Large intestine (tissue), 3 donors: ENCODE measurements around the gene MORN2. TPM values are rescaled to one million over a fixed set of nuclear protein-coding genes. Genes with fewer than 3 reads are reported as not detected.

Source experiments
- DNase-seq, 2 donors: peaks; one replicate each; pipeline versions ENCODE4 v3.0.0 to v3.0.0-alpha.2; 2013
- H3K27ac ChIP-seq: one replicate; pipeline ENCODE4 v1.5.1; 2013; ENCODE audit warnings: low read length
- H3K27me3 ChIP-seq: 2 replicates; pipeline ENCODE4 v1.6.1; 2013; ENCODE audit warnings: low read length; ENCODE audit not compliant: control insufficient read depth, insufficient read depth
- H3K36me3 ChIP-seq: 2 replicates; pipeline ENCODE4 v1.6.1; 2013; ENCODE audit warnings: low read length; ENCODE audit not compliant: control insufficient read depth, insufficient read depth
- H3K4me1 ChIP-seq: one replicate; pipeline ENCODE4 v1.6.1; 2013; ENCODE audit warnings: low read length; ENCODE audit not compliant: control insufficient read depth, insufficient read depth
- H3K4me3 ChIP-seq: one replicate; pipeline ENCODE4 v1.5.1; 2013; ENCODE audit warnings: low read length
- H3K9me3 ChIP-seq: one replicate; pipeline ENCODE4 v1.6.1; 2013; ENCODE audit warnings: mild to moderate bottlenecking, low read depth, low read length, moderate library complexity; ENCODE audit not compliant: control insufficient read depth
- WGBS: methylation state at CpG from one replicate; pipeline ENCODE4 v1.1.5; 2013; ENCODE audit warnings: low lambda C conversion rate; ENCODE audit not compliant: insufficient coverage; 5-methylcytosine and 5-hydroxymethylcytosine counted together
- polyA plus RNA-seq: library from polyadenylated mRNA; unstranded; fragments of 120-200 nt; gene quantifications from one replicate; pipeline ENCODE4 v1.2.1, GENCODE V29; 2013

Gene MORN2
- polyA plus RNA-seq, 1 donor = 16.6 TPM

GRCh38 chr2:38889045-38889444 lies 13.3 kb downstream of the MORN2 start:
- no peaks in the 10 kb centered on the region for H3K9me3 ChIP-seq
- H3K4me3 ChIP-seq = no peak overlapping the region
- H3K4me1 ChIP-seq = no peaks in the 10 kb centered on the region
- no peak overlapping the region for H3K27ac ChIP-seq
- no peaks in the 10 kb centered on the region for H3K27me3 ChIP-seq
- no peak for DNase-seq
- no peaks in the 10 kb centered on the region for H3K36me3 ChIP-seq

GRCh38 chr2:38889575-38889974 lies 13.8 kb downstream of the MORN2 start, which contains the start of gene ARHGEF33:
Gene ARHGEF33 (plus strand): TSS chr2:38889875. CDS start chr2:38919448, 29,573 bp downstream.
- Histone ChIP-seq H3K4me3 (no peak within 1 kb of the TSS), H3K4me1 (no peaks in the 10 kb centered on the region), H3K27me3 (no peaks in the 10 kb centered on the region), H3K9me3 (no peaks in the 10 kb centered on the region), H3K27ac (no peak within 1 kb of the TSS), H3K36me3 (no peaks in the 10 kb centered on the region)
- no CpG with 5 or more reads among the region's 3 CpGs for WGBS
- DNase-seq = no peak

- H3K4me3 ChIP-seq = no peak overlapping the region
- DNase-seq = no peak
- H3K9me3 ChIP-seq = no peaks in the 10 kb centered on the region
Measured at GRCh38 chr2:38892819-38893218, 17.0 kb downstream of the MORN2 start.

GRCh38 chr2:38898256-38898655 lies 22.5 kb downstream of the MORN2 start:
- Histone ChIP-seq H3K27ac (no peak overlapping the region), H3K9me3 (no peaks in the 10 kb centered on the region), H3K4me1 (no peaks in the 10 kb centered on the region), H3K27me3 (no peaks in the 10 kb centered on the region), H3K4me3 (no peak overlapping the region), H3K36me3 (no peaks in the 10 kb centered on the region)
- WGBS = no CpG with 5 or more reads among the region's 5 CpGs
- no peak for DNase-seq

More at GRCh38 chr2:38892819-38893218, 17.0 kb downstream of the MORN2 start:
- Histone ChIP-seq H3K27me3 (no peaks in the 10 kb centered on the region), H3K27ac (no peak overlapping the region), H3K36me3 (no peaks in the 10 kb centered on the region), H3K4me1 (no peaks in the 10 kb centered on the region)

GRCh38 chr2:38900726-38901125 lies 24.9 kb downstream of the MORN2 start:
- DNase-seq = no peak
- no peaks in the 10 kb centered on the region for H3K4me1 ChIP-seq
- no peaks in the 10 kb centered on the region for H3K9me3 ChIP-seq
- H3K27ac ChIP-seq = no peak overlapping the region
- no peaks in the 10 kb centered on the region for H3K36me3 ChIP-seq
- no CpG with 5 or more reads among the region's 1 CpG for WGBS
- no peaks in the 10 kb centered on the region for H3K27me3 ChIP-seq
- H3K4me3 ChIP-seq = no peak overlapping the region

GRCh38 chr2:38905251-38905650 lies 29.5 kb downstream of the MORN2 start:
- no CpG with 5 or more reads among the region's 2 CpGs for WGBS

GRCh38 chr2:38907242-38907641 lies 31.5 kb downstream of the MORN2 start:
- Histone ChIP-seq H3K4me1 (no peaks in the 10 kb centered on the region), H3K27ac (no peak overlapping the region), H3K4me3 (no peak overlapping the region), H3K9me3 (no peaks in the 10 kb centered on the region), H3K36me3 (no peaks in the 10 kb centered on the region), H3K27me3 (no peaks in the 10 kb centered on the region)
- no CpG with 5 or more reads among the region's 1 CpG for WGBS
- no peak for DNase-seq

More at GRCh38 chr2:38905251-38905650, 29.5 kb downstream of the MORN2 start:
- no peak overlapping the region for H3K4me3 ChIP-seq
- H3K9me3 ChIP-seq = no peaks in the 10 kb centered on the region
- H3K27ac ChIP-seq = no peak overlapping the region
- H3K27me3 ChIP-seq = no peaks in the 10 kb centered on the region
- H3K36me3 ChIP-seq = no peaks in the 10 kb centered on the region
- no peaks in the 10 kb centered on the region for H3K4me1 ChIP-seq
- no peak for DNase-seq

- Histone ChIP-seq H3K4me1 (no peaks in the 10 kb centered on the region), H3K27ac (no peak overlapping the region), H3K27me3 (no peaks in the 10 kb centered on the region), H3K4me3 (no peak overlapping the region), H3K9me3 (no peaks in the 10 kb centered on the region), H3K36me3 (no peaks in the 10 kb centered on the region)
- no peak for DNase-seq
- 100% methylated on average over 1 of the region's 2 CpGs for WGBS
Measured at GRCh38 chr2:38907743-38908562, 32.2 kb downstream of the MORN2 start.

- DNase-seq = no peak
- H3K36me3 ChIP-seq = no peaks in the 10 kb centered on the region
- H3K27ac ChIP-seq = no peak overlapping the region
- no peaks in the 10 kb centered on the region for H3K4me1 ChIP-seq
- 92% methylated on average over 1 of the region's 1 CpG for WGBS
- no peaks in the 10 kb centered on the region for H3K27me3 ChIP-seq
- H3K4me3 ChIP-seq = no peak overlapping the region
- H3K9me3 ChIP-seq = no peaks in the 10 kb centered on the region
Measured at GRCh38 chr2:38909872-38910271, 34.1 kb downstream of the MORN2 start.

- DNase-seq = no peak
- H3K36me3 ChIP-seq = no peaks in the 10 kb centered on the region
- H3K4me1 ChIP-seq = no peaks in the 10 kb centered on the region
- no CpG with 5 or more reads among the region's 1 CpG for WGBS
- no peak overlapping the region for H3K27ac ChIP-seq
- no peaks in the 10 kb centered on the region for H3K9me3 ChIP-seq
- no peaks in the 10 kb centered on the region for H3K27me3 ChIP-seq
- no peak overlapping the region for H3K4me3 ChIP-seq
Measured at GRCh38 chr2:38911191-38911590, 35.4 kb downstream of the MORN2 start.

- Histone ChIP-seq H3K4me1 (no peaks in the 10 kb centered on the region), H3K4me3 (no peak overlapping the region), H3K27ac (no peak overlapping the region), H3K27me3 (no peaks in the 10 kb centered on the region), H3K9me3 (no peaks in the 10 kb centered on the region), H3K36me3 (no peaks in the 10 kb centered on the region)
- WGBS = no CpG with 5 or more reads among the region's 1 CpG
- DNase-seq = no peak
Measured at GRCh38 chr2:38912619-38913018, 36.8 kb downstream of the MORN2 start.
